GM21717 (cell line): ENCODE measurements around the gene FSTL1.
A peak's percentile ranks its signal among the peaks of the same experiment; 100 is the strongest.

ENCODE experiments used
- ATAC-seq: cut with Tn5 transposase; IDR thresholded peaks from one replicate; pipeline ENCODE4 v1.9.1; 2021; ENCODE audit warnings: mild to moderate bottlenecking, moderate library complexity; ENCODE audit not compliant: unreplicated experiment

FSTL1 gene

GRCh38 chr3:120364101-120364500, 86.7 kb downstream of the FSTL1 start:
- ATAC-seq: no peak

- no peak for ATAC-seq
These were observed 93.0 kb downstream of the FSTL1 start for GRCh38 chr3:120357807-120358206.

- peak; percentile 72 for ATAC-seq
These were observed 95.3 kb downstream of the FSTL1 start for GRCh38 chr3:120355486-120355885.

- ATAC-seq: no peak
These were observed 97.3 kb downstream of the FSTL1 start for GRCh38 chr3:120353463-120353862.

GRCh38 chr3:120352017-120352416, 98.8 kb downstream of the FSTL1 start:
- no peak for ATAC-seq

- ATAC-seq: no peak
These were observed 100.3 kb downstream of the FSTL1 start for GRCh38 chr3:120350401-120350941.

GRCh38 chr3:120349855-120350125, 101.0 kb downstream of the FSTL1 start:
- ATAC-seq: no peak

GRCh38 chr3:120348991-120349854, 101.6 kb downstream of the FSTL1 start, which contains the start of gene LRRC58:
Gene LRRC58 (minus strand): TSS chr3:120349354. CDS start chr3:120349243, 111 bp downstream.
- peak; percentile 85 for ATAC-seq

- ATAC-seq: peak; percentile 53
These were observed 102.5 kb downstream of the FSTL1 start for GRCh38 chr3:120348065-120348990.

- ATAC-seq: no peak
These were observed 106.4 kb downstream of the FSTL1 start for GRCh38 chr3:120344349-120344748.
